Measurements from ENCODE around the gene STK32A.

GRCh38 chr5:147303976-147304375, 69.2 kb downstream of the STK32A start:
- no peak for TF ChIP-seq CTCF (IDR thresholded peaks at IDR 0.05)
- no peak for TF ChIP-seq POLR2A (IDR thresholded peaks at IDR 0.05)
